Mammary epithelial cell (primary cell): ENCODE measurements around the gene BGN.

Experiments
- CTCF ChIP-seq, 2 donors: IDR thresholded peaks in 1 of 2; conservative IDR thresholded peaks in 1 of 2; 2 replicates each; pipeline ENCODE4 v1.5.1; 2011 to 2012; ENCODE audit warnings: inconsistent platforms in 2 of 2, low read length in 2 of 2, mild to moderate bottlenecking in 2 of 2, control low read depth in 1 of 2, low read depth in 1 of 2; ENCODE audit not compliant: insufficient read depth in 1 of 2; ENCODE audit errors: extremely low read depth in 1 of 2
- EZH2 ChIP-seq: IDR thresholded peaks from 2 replicates; pipeline ENCODE4 v1.6.1; 2012; ENCODE audit warnings: low read length, inconsistent platforms, borderline replicate concordance

GRCh38 chrX:153446950-153447580 is 47.7 kb upstream of the BGN start:
- TF ChIP-seq EZH2 (no peak), CTCF (conservative IDR thresholded peaks at IDR 0.05 in 1 of 2, IDR thresholded peaks at IDR 0.05 in 1 of 2; ENCODE audit: extremely low read depth in 1 of 2, insufficient read depth in 1 of 2, low read depth in 1 of 2, low read length in 2 of 2) (no peak)
